ENCODE data around the gene SECTM1.
A peak's percentile ranks its signal among the peaks of the same experiment; 100 is the strongest.

SECTM1 gene

DNA sequence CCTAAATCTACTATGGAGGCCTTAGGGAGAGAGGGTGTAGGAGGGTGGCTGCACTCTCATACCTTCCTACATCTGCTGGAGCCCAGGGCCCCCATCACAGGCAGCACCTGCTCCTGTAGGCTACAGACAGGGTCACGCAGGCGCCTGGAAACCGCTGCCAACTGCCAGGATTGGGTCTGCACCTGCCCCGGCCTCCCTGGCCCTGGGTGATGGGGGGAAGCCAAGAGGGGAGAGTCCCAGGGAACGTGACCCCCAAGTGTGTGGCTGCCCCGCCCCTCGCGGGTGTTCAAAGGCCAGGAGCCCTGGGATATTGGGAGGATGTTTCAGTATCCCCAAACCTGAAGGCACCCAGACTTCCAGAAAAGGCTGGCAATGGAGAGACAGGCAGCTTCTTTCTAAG is 19.9 kb upstream of the SECTM1 start:
- no peaks in the 10 kb centered on the region for H3K9me2 ChIP-seq (replicated peaks; ENCODE audit: insufficient read depth, low read length)
- H3K4me2 ChIP-seq (ENCODE audit: low read depth, low read length, poor library complexity, severe bottlenecking): no peak overlapping the region
- H3K4me3 ChIP-seq (ENCODE audit: insufficient read depth, low read length, poor library complexity, severe bottlenecking): no peak overlapping the region
- H3F3A ChIP-seq (ENCODE audit: insufficient read depth): peaks cover 8% of the 10 kb centered on the region
- H2AFZ ChIP-seq (ENCODE audit: low read depth, low read length, severe bottlenecking): no peak overlapping the region
- H3K27ac ChIP-seq (ENCODE audit: low read depth, low read length): no peak overlapping the region
- no peak for TF ChIP-seq EZH2phosphoT487 (conservative IDR thresholded peaks at IDR 0.05; ENCODE audit: low read length)
- TF ChIP-seq, protein P1, sequence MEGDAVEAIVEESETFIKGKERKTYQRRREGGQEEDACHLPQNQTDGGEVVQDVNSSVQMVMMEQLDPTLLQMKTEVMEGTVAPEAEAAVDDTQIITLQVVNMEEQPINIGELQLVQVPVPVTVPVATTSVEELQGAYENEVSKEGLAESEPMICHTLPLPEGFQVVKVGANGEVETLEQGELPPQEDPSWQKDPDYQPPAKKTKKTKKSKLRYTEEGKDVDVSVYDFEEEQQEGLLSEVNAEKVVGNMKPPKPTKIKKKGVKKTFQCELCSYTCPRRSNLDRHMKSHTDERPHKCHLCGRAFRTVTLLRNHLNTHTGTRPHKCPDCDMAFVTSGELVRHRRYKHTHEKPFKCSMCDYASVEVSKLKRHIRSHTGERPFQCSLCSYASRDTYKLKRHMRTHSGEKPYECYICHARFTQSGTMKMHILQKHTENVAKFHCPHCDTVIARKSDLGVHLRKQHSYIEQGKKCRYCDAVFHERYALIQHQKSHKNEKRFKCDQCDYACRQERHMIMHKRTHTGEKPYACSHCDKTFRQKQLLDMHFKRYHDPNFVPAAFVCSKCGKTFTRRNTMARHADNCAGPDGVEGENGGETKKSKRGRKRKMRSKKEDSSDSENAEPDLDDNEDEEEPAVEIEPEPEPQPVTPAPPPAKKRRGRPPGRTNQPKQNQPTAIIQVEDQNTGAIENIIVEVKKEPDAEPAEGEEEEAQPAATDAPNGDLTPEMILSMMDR (IDR thresholded peaks at IDR 0.05; ENCODE audit: insufficient read depth, low read length, poor library complexity, severe bottlenecking): no peak
- H3K79me2 ChIP-seq (ENCODE audit: insufficient read depth, low read length): no peaks in the 10 kb centered on the region
- no peak overlapping the region for H3K9ac ChIP-seq (ENCODE audit: low read length)
- H3K27me3 ChIP-seq (ENCODE audit: low read length): no peaks in the 10 kb centered on the region
- H3K9me3 ChIP-seq (ENCODE audit: insufficient read depth, low read length): no peaks in the 10 kb centered on the region
- H4K20me1 ChIP-seq (ENCODE audit: low read depth, low read length): no peaks in the 10 kb centered on the region
- no peaks in the 10 kb centered on the region for H3K36me3 ChIP-seq (ENCODE audit: low read length)

DNA sequence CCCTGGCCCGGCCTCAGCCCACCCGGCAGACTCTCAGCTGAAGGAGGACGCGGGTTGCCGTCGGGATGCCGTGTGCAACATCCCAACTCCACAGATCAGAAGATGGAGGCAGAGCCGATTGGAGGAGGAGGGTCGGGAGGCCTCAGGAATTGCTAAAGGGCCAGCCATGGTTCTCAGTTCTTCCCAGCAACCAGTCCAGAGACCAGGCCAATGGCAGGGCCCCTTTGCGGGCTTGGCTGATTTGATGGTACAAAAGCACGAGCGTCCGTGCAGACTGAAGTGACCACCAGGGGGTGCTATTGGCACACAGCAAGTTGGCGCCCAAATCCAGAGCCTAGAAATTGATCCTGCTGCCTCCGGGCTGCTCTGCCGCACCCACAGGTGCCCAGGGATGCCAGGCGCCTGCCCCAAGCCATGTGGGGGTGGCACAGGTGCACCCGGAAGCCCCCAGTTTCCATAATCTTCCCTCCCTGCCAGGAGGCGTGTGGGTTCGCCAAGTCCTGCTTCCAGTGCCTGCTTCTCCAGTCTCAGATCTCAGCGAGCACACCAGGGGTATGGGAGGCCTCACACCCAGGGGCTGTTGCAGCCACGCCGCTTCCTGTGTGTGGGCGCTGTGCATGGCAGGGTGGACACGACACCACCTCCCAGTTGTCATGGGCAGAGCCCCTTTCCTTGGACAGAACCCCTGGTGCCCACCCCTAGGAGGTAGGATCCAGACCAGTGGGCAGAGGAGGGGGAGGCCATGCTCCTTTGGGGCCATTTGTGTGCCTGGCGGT is 18.3 kb upstream of the SECTM1 start:
- Histone ChIP-seq H3K79me2 (ENCODE audit: insufficient read depth, low read length) (no peaks in the 10 kb centered on the region), H2AFZ (ENCODE audit: low read depth, low read length, severe bottlenecking) (no peak overlapping the region), H3K27ac (ENCODE audit: low read depth, low read length) (peak overlapping the region; percentile 69), H3K9me3 (ENCODE audit: insufficient read depth, low read length) (no peaks in the 10 kb centered on the region), H3F3A (ENCODE audit: insufficient read depth) (peaks cover 8% of the 10 kb centered on the region), H4K20me1 (ENCODE audit: low read depth, low read length) (no peaks in the 10 kb centered on the region), H3K9ac (ENCODE audit: low read length) (no peak overlapping the region), H3K36me3 (ENCODE audit: low read length) (no peaks in the 10 kb centered on the region), H3K4me2 (ENCODE audit: low read depth, low read length, poor library complexity, severe bottlenecking) (no peak overlapping the region), H3K9me2 (replicated peaks; ENCODE audit: insufficient read depth, low read length) (no peaks in the 10 kb centered on the region), H3K27me3 (ENCODE audit: low read length) (no peaks in the 10 kb centered on the region), H3K4me3 (ENCODE audit: insufficient read depth, low read length, poor library complexity, severe bottlenecking) (no peak overlapping the region)
- TF ChIP-seq, protein P1 (IDR thresholded peaks at IDR 0.05; ENCODE audit: insufficient read depth, low read length, poor library complexity, severe bottlenecking): peak; percentile 85
- no peak for TF ChIP-seq EZH2phosphoT487 (conservative IDR thresholded peaks at IDR 0.05; ENCODE audit: low read length)

DNA sequence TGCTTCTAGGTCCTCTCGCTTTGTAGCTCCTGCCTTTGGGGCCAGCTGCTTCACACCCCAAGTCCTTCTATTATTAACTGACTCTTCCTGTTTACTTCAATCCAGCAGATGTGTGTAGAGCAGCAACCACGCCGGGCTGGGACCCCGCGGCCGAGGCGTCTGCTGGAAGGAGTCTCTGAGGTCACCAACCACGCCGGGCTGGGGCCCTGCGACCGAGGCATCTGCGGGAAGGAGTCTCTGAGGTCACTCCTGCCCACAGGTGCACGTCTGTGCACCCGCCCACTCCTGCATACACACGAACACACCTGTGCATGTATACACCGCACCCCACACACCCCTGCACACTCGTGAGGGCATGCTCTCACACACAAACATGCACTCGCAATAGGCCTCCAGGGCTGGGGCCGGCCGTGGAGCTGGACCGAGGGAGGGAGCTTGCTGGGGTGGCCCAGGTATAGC is 17.7 kb upstream of the SECTM1 start:
- H3K4me2 ChIP-seq (ENCODE audit: low read depth, low read length, poor library complexity, severe bottlenecking): no peak overlapping the region
- H2AFZ ChIP-seq (ENCODE audit: low read depth, low read length, severe bottlenecking): no peak overlapping the region

More for the DNA sequence above, 17.7 kb upstream of the SECTM1 start:
- Histone ChIP-seq H3K9ac (ENCODE audit: low read length) (no peak overlapping the region), H4K20me1 (ENCODE audit: low read depth, low read length) (no peaks in the 10 kb centered on the region), H3K27me3 (ENCODE audit: low read length) (no peaks in the 10 kb centered on the region), H3K27ac (ENCODE audit: low read depth, low read length) (peak overlapping the region; percentile 69), H3K79me2 (ENCODE audit: insufficient read depth, low read length) (no peaks in the 10 kb centered on the region), H3K4me3 (ENCODE audit: insufficient read depth, low read length, poor library complexity, severe bottlenecking) (no peak overlapping the region), H3K9me3 (ENCODE audit: insufficient read depth, low read length) (no peaks in the 10 kb centered on the region), H3F3A (ENCODE audit: insufficient read depth) (peaks cover 8% of the 10 kb centered on the region), H3K9me2 (replicated peaks; ENCODE audit: insufficient read depth, low read length) (no peaks in the 10 kb centered on the region), H3K36me3 (ENCODE audit: low read length) (no peaks in the 10 kb centered on the region)
- TF ChIP-seq EZH2phosphoT487 (conservative IDR thresholded peaks at IDR 0.05; ENCODE audit: low read length): no peak
- TF ChIP-seq, protein P1 (IDR thresholded peaks at IDR 0.05; ENCODE audit: insufficient read depth, low read length, poor library complexity, severe bottlenecking): no peak
